ENCODE data around the gene TAS2R20. TPM values are rescaled to one million over a fixed set of nuclear protein-coding genes. Genes with fewer than 3 reads are reported as not detected.

The TAS2R20 gene
- total RNA-seq, 1 experiment from 2014 or later: 3.0 TPM

DNA sequence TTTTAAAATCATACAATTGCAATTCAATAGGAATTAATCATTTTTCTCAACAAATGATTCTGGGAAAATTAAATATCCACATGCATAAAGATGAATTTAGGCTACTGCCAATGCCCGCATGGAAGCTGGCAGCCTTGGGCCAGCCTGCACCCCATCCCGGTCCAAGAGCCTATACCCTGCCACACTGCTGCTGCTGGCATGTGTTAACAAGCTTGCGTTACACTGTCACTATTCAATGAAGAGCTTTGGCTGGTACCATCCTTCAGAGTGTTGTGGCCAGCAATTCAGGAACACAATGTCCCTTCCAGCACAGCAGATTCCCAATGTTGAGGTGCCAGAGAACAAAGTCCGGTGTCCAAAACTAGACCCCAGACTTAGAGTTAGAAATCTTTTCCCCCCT, 45.5 kb downstream of the TAS2R20 start:
- Histone ChIP-seq H3K36me3 (ENCODE audit: insufficient read depth, low read length, poor library complexity, severe bottlenecking) (no peaks in the 10 kb centered on the region), H3K9me3 (ENCODE audit: low read depth, low read length, poor library complexity, severe bottlenecking) (peaks cover 8% of the 10 kb centered on the region), H3K27me3 (replicated peaks; ENCODE audit: insufficient read depth, low read depth, low read length, poor library complexity) (no peaks in the 10 kb centered on the region), H3K27ac (ENCODE audit: low read depth, low read length, poor library complexity, severe bottlenecking) (no peak overlapping the region), H3K4me1 (ENCODE audit: insufficient read depth, low read length, poor library complexity, severe bottlenecking) (no peaks in the 10 kb centered on the region), H3K4me3 (ENCODE audit: low read depth, low read length, poor library complexity, severe bottlenecking) (no peak overlapping the region)
- POLR2A ChIA-PET (ENCODE audit: low non-redundant PET): no interaction called here
- DNase-seq (ENCODE audit: low spot score): no peak
- no TSS peak for BruUV-seq (replicated peaks)
- intact Hi-C loops (cut with micrococcal nuclease; ENCODE audit: unreplicated experiment): loop anchor here (10.0 kb wide), 1 partner anchor 532 kb away; no protein-coding TSS in a partner anchor
- TF ChIP-seq, protein P1, sequence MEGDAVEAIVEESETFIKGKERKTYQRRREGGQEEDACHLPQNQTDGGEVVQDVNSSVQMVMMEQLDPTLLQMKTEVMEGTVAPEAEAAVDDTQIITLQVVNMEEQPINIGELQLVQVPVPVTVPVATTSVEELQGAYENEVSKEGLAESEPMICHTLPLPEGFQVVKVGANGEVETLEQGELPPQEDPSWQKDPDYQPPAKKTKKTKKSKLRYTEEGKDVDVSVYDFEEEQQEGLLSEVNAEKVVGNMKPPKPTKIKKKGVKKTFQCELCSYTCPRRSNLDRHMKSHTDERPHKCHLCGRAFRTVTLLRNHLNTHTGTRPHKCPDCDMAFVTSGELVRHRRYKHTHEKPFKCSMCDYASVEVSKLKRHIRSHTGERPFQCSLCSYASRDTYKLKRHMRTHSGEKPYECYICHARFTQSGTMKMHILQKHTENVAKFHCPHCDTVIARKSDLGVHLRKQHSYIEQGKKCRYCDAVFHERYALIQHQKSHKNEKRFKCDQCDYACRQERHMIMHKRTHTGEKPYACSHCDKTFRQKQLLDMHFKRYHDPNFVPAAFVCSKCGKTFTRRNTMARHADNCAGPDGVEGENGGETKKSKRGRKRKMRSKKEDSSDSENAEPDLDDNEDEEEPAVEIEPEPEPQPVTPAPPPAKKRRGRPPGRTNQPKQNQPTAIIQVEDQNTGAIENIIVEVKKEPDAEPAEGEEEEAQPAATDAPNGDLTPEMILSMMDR (conservative IDR thresholded peaks at IDR 0.05; ENCODE audit: low read depth, low read length): no peak
- TF ChIP-seq EZH2 (IDR thresholded peaks at IDR 0.05; ENCODE audit: borderline replicate concordance, low read depth, low read length, poor library complexity, severe bottlenecking): no peak
- CTCF ChIA-PET: no interaction called here

Other genes starting within 250 kb of the TAS2R20 start
- not detected in 2 replicates for gene TAS2R7, start 195.7 kb downstream of the TAS2R20 start, total RNA-seq (2021)
- not detected in 2 replicates for gene TAS2R8, start 191.0 kb downstream of the TAS2R20 start, total RNA-seq (2021)
- not detected in 2 replicates for gene TAS2R9, start 188.1 kb downstream of the TAS2R20 start, total RNA-seq (2021)
- gene TAS2R10, start 171.9 kb downstream of the TAS2R20 start, total RNA-seq (2021): 1.1 and 1.4 TPM in 2 replicates
- gene PRR4, start 148.8 kb downstream of the TAS2R20 start, total RNA-seq (2021): 5.8 and 6.9 TPM in 2 replicates
- gene PRH1, start 114.0 kb downstream of the TAS2R20 start, total RNA-seq (2021): 21.8 and 24.0 TPM in 2 replicates
- 1.5 and 2.3 TPM in 2 replicates for gene TAS2R13, start 88.7 kb downstream of the TAS2R20 start, total RNA-seq (2021)
- not detected in 2 replicates for gene PRH2, start 69.1 kb downstream of the TAS2R20 start, total RNA-seq (2021)
- gene TAS2R14, start 59.0 kb downstream of the TAS2R20 start, total RNA-seq (2021): 3.4 and 3.6 TPM in 2 replicates
- 1.6 and 2.7 TPM in 2 replicates for gene TAS2R50, start 11.4 kb downstream of the TAS2R20 start, total RNA-seq (2021)
- gene TAS2R19, start 24.3 kb upstream of the TAS2R20 start, total RNA-seq (2021): 4.8 and 5.2 TPM in 2 replicates
- gene TAS2R31, start 33.1 kb upstream of the TAS2R20 start, total RNA-seq (2021): 4.4 and 5.2 TPM in 2 replicates
- gene TAS2R46, start 64.0 kb upstream of the TAS2R20 start, total RNA-seq (2021): 2.2 and 3.1 TPM in 2 replicates
- gene TAS2R43, start 94.0 kb upstream of the TAS2R20 start, total RNA-seq (2021): 2.3 and 2.6 TPM in 2 replicates
- 3.5 and 3.7 TPM in 2 replicates for gene TAS2R30, start 136.3 kb upstream of the TAS2R20 start, total RNA-seq (2021)
- 12.6 and 15.7 TPM in 2 replicates for gene SMIM10L1, start 172.9 kb upstream of the TAS2R20 start, total RNA-seq (2021)
- not detected in 2 replicates for gene TAS2R42, start 188.6 kb upstream of the TAS2R20 start, total RNA-seq (2021)